Astrocyte (in vitro differentiated cells and primary cell): ENCODE measurements around the gene URM1. TPM values are rescaled to one million over a fixed set of nuclear protein-coding genes. Genes with fewer than 3 reads are reported as not detected.

ENCODE experiments used
- DNase-seq: peaks from one replicate; pipeline ENCODE4 v3.0.0-alpha.2; 2010; ENCODE audit warnings: low read depth
- FAIRE-seq: peaks from 2 replicates; lab custom pipeline; 2011; peaks lifted over from hg19 to GRCh38; lab: Jason Lieb, UNC
- H2AFZ ChIP-seq: 2 replicates; pipeline ENCODE4 v1.6.0; 2012; ENCODE audit warnings: low read depth, low read length, inconsistent platforms
- H3K27ac ChIP-seq: 2 replicates; pipeline ENCODE4 v1.5.1; 2011; ENCODE audit warnings: low read depth, low read length, inconsistent platforms
- H3K27me3 ChIP-seq: 2 replicates; pipeline ENCODE4 v1.6.0; 2011; ENCODE audit warnings: low read length, inconsistent platforms; ENCODE audit not compliant: insufficient read depth
- H3K36me3 ChIP-seq: 2 replicates; pipeline ENCODE4 v1.5.1; 2011; ENCODE audit warnings: low read length, inconsistent platforms; ENCODE audit not compliant: insufficient read depth
- H3K4me1 ChIP-seq: 2 replicates; pipeline ENCODE4 v1.5.1; 2011; ENCODE audit warnings: low read length, inconsistent platforms; ENCODE audit not compliant: insufficient read depth
- H3K4me2 ChIP-seq: 2 replicates; pipeline ENCODE4 v1.6.0; 2012; ENCODE audit warnings: low read length, inconsistent platforms
- H3K4me3 ChIP-seq: 2 replicates; pipeline ENCODE4 v1.5.1; 2011; ENCODE audit warnings: low read depth, mild to moderate bottlenecking, low read length, inconsistent platforms; ENCODE audit not compliant: insufficient read depth
- H3K79me2 ChIP-seq: 2 replicates; pipeline ENCODE4 v1.6.0; 2012; ENCODE audit warnings: mild to moderate bottlenecking, low read length, inconsistent platforms; ENCODE audit not compliant: insufficient read depth
- H3K9ac ChIP-seq: 2 replicates; pipeline ENCODE4 v1.6.0; 2012; ENCODE audit warnings: mild to moderate bottlenecking, low read length, inconsistent platforms
- H3K9me3 ChIP-seq: 2 replicates; pipeline ENCODE4 v1.5.1; 2012; ENCODE audit warnings: low read depth, mild to moderate bottlenecking, low read length, inconsistent platforms; ENCODE audit not compliant: insufficient read depth
- H4K20me1 ChIP-seq: 2 replicates; pipeline ENCODE4 v1.6.0; 2012; ENCODE audit warnings: low read length, inconsistent platforms; ENCODE audit not compliant: insufficient read depth
- H3K27ac Mint-ChIP-seq: one replicate; pipeline ENCODE4 v1.8.0; 2021; ENCODE audit warnings: mild to moderate bottlenecking, mixed read lengths; ENCODE audit not compliant: unreplicated experiment
- H3K27me3 Mint-ChIP-seq: one replicate; pipeline ENCODE4 v1.8.0; 2021; ENCODE audit warnings: low read depth, mixed read lengths; ENCODE audit not compliant: unreplicated experiment
- H3K36me3 Mint-ChIP-seq: one replicate; pipeline ENCODE4 v1.8.0; 2021; ENCODE audit warnings: low read depth, mixed read lengths; ENCODE audit not compliant: unreplicated experiment
- H3K4me1 Mint-ChIP-seq: one replicate; pipeline ENCODE4 v1.8.0; 2021; ENCODE audit warnings: low read depth, mixed read lengths; ENCODE audit not compliant: unreplicated experiment
- H3K4me3 Mint-ChIP-seq: one replicate; pipeline ENCODE4 v1.8.0; 2021; ENCODE audit warnings: mild to moderate bottlenecking, moderate library complexity, mixed read lengths; ENCODE audit not compliant: unreplicated experiment
- H3K9me3 Mint-ChIP-seq: one replicate; pipeline ENCODE4 v1.8.0; 2021; ENCODE audit warnings: mild to moderate bottlenecking, mixed read lengths; ENCODE audit not compliant: unreplicated experiment
- EZH2 ChIP-seq: IDR thresholded peaks from 2 replicates; pipeline ENCODE4 v1.6.1; 2012; ENCODE audit warnings: mild to moderate bottlenecking, low read length, inconsistent platforms; ENCODE audit not compliant: insufficient read depth
- total RNA-seq: library from RNA; stranded (reverse); gene quantifications from 2 replicates; pipeline ENCODE4 v1.2.1, GENCODE V29; 2021
- TF ChIP-seq, protein P1 (sequence below): IDR thresholded peaks from 2 replicates; pipeline ENCODE4 v1.5.1; 2011; ENCODE audit warnings: low read depth, mild to moderate bottlenecking, inconsistent platforms, low read length, moderate library complexity; ENCODE audit not compliant: insufficient read depth

Gene URM1
- total RNA-seq, 1 donor from 2014 or later: 50.7 TPM

DNA sequence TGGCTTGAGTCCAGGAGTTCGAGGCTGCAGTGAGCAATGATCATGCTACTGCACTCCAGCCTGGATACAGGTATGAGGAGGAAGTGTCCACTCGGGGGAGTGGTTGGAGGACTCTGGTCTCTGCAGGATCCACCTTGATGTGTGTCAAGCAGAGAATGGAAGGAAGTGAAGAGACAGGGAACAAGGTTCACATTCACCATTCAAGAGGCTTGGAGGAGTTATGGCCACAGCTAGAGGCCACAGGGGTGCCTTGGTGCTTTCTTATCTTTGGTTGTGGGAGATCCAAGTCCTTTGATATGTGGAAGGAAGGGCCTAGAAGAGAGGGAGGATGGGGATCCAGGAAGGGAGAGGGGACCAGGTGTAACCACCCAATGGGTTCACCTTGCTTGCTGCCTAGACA, 44.1 kb downstream of the URM1 start:
- Histone ChIP-seq H3K27me3 (peaks cover 14% of the 10 kb centered on the region), H3K9me3 (no peaks in the 10 kb centered on the region), H4K20me1 (no peaks in the 10 kb centered on the region), H3K79me2 (no peaks in the 10 kb centered on the region), H3K27ac (no peak overlapping the region), H3K4me3 (no peak overlapping the region), H3K4me1 (peaks cover 4% of the 10 kb centered on the region), H3K4me2 (no peak overlapping the region), H3K36me3 (no peaks in the 10 kb centered on the region), H3K9ac (no peak overlapping the region), H2AFZ (no peak overlapping the region)
- Mint-ChIP-seq H3K4me1 (no peaks in the 10 kb centered on the region), H3K27me3 (peaks cover 37% of the 10 kb centered on the region), H3K27ac (no peak overlapping the region), H3K4me3 (no peak overlapping the region), H3K36me3 (no peaks in the 10 kb centered on the region), H3K9me3 (no peaks in the 10 kb centered on the region)
- TF ChIP-seq, protein P1, sequence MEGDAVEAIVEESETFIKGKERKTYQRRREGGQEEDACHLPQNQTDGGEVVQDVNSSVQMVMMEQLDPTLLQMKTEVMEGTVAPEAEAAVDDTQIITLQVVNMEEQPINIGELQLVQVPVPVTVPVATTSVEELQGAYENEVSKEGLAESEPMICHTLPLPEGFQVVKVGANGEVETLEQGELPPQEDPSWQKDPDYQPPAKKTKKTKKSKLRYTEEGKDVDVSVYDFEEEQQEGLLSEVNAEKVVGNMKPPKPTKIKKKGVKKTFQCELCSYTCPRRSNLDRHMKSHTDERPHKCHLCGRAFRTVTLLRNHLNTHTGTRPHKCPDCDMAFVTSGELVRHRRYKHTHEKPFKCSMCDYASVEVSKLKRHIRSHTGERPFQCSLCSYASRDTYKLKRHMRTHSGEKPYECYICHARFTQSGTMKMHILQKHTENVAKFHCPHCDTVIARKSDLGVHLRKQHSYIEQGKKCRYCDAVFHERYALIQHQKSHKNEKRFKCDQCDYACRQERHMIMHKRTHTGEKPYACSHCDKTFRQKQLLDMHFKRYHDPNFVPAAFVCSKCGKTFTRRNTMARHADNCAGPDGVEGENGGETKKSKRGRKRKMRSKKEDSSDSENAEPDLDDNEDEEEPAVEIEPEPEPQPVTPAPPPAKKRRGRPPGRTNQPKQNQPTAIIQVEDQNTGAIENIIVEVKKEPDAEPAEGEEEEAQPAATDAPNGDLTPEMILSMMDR: no peak
- no peak for TF ChIP-seq EZH2
- no peak for DNase-seq
- no peak for FAIRE-seq

DNA sequence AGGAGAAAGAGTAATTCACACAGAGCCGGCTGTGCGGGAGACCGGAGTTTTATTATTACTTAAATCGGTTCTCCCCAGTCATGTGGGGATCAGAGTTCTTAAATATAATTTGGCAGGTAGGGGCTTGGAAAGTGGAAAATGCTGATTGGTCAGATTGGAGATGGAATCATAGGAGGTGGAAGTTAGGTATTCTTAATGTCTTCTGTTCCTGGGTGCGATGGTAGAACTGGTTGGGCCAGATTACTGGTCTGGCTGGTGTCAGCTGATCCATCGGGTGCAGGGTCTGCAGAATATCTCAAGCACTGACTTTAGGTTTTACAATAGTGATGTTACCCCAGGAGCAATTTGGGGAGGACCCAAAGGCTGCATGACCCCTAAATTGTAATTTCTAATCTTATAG, 44.8 kb downstream of the URM1 start:
- H3K4me3 Mint-ChIP-seq: no peak overlapping the region
- H3K27me3 Mint-ChIP-seq: peaks cover 36% of the 10 kb centered on the region
- no peaks in the 10 kb centered on the region for H3K36me3 Mint-ChIP-seq

DNA sequence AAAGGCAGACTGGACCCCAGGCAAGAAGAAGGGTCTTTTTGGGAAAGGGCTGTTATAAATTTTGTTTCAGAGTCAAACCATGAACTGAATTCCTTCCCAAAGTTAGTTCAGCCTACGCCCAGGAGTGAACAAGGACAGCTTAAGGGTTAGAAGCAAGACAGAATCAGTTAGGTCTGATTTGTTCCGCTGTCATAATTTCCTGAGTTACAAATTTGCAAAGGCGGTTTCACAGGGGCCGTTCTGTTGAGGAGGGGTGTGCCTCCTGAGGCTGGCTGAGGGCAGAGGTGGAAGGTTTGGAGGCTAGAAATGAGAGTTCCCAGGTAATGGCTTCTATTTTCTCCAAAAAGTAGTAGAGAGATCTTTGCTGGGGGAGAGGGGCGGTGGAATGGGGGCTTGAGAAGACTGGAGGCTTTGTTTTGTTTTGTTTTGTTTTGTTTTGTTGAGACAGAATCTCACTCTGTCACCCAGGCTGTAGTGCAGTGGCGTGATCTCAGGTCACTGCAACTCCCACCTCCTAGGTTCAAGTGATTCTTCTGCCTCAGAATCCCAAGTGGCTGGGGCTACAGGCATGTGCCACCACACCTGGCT, 45.4 kb downstream of the URM1 start:
- DNase-seq: no peak
- TF ChIP-seq EZH2: no peak
- TF ChIP-seq, protein P1: no peak
- no peak for FAIRE-seq
- Histone ChIP-seq H3K4me2 (no peak overlapping the region), H3K27ac (no peak overlapping the region), H3K4me1 (peaks cover 9% of the 10 kb centered on the region), H3K27me3 (peaks cover 14% of the 10 kb centered on the region), H3K9me3 (no peaks in the 10 kb centered on the region), H3K9ac (no peak overlapping the region), H3K36me3 (no peaks in the 10 kb centered on the region), H3K79me2 (peaks cover 8% of the 10 kb centered on the region), H3K4me3 (no peak overlapping the region), H4K20me1 (no peaks in the 10 kb centered on the region), H2AFZ (no peak overlapping the region)
- no peak overlapping the region for H3K27ac Mint-ChIP-seq
- no peaks in the 10 kb centered on the region for H3K9me3 Mint-ChIP-seq
- H3K36me3 Mint-ChIP-seq: no peaks in the 10 kb centered on the region
- H3K27me3 Mint-ChIP-seq: peaks cover 31% of the 10 kb centered on the region
- H3K4me3 Mint-ChIP-seq: no peak overlapping the region
- H3K4me1 Mint-ChIP-seq: no peaks in the 10 kb centered on the region

More for the DNA sequence above, 44.8 kb downstream of the URM1 start:
- peaks cover 4% of the 10 kb centered on the region for H3K4me1 ChIP-seq
- Mint-ChIP-seq H3K4me1 (no peaks in the 10 kb centered on the region), H3K9me3 (no peaks in the 10 kb centered on the region), H3K27ac (no peak overlapping the region)
- H3K9me3 ChIP-seq: no peaks in the 10 kb centered on the region
- no peak overlapping the region for H3K4me2 ChIP-seq
- H4K20me1 ChIP-seq: no peaks in the 10 kb centered on the region
- H2AFZ ChIP-seq: no peak overlapping the region
- H3K4me3 ChIP-seq: no peak overlapping the region
- no peak overlapping the region for H3K27ac ChIP-seq
- no peaks in the 10 kb centered on the region for H3K36me3 ChIP-seq
- no peak for TF ChIP-seq EZH2
- TF ChIP-seq, protein P1: no peak
- H3K9ac ChIP-seq: no peak overlapping the region
- FAIRE-seq (no peak), DNase-seq (no peak)
- peaks cover 14% of the 10 kb centered on the region for H3K27me3 ChIP-seq
- H3K79me2 ChIP-seq: peaks cover 3% of the 10 kb centered on the region
